ENCODE measurements around the gene TPSAB1. TPM values are rescaled to one million over a fixed set of nuclear protein-coding genes. Genes with fewer than 3 reads are reported as not detected.

TPSAB1 gene
- polyA plus RNA-seq, 3 donors, result not detected

DNA sequence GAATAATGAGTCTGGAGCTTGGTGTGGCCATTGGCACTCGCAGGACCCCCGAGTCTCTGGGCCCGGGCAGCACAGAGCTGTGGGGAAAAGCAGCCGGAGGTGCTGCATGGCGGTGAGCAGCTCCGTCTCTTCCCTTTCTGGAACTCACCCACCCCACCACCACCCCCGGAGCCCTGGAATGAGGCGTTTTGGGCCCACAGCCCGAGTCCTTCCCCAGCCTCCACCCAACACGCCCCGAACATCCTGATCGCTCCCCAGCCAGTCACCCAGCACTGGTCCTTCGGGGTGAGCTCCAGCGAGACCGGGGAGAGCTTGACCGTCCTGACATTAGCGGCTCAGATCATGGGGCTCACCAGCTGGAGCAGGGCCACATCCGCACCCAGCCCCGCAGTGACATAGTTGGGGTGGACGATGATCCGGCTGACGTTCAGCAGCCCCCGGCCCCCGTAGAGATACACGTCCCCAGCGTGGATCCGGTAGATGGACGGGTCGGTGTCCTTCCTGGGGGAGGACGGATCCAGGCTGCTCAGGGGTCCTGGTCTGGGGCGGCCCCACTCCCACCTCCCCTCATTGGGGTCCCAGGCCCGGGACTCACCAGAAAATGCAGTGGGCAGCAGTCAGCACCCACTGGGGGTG, 21.8 kb downstream of the TPSAB1 start:
- Mint-ChIP-seq H3K36me3 (no peaks in the 10 kb centered on the region), H3K27ac (no peak overlapping the region), H3K9me3 (peaks cover 3 to 12% (median 6%) of the 10 kb centered on the region in 7 donors), H3K27me3 (ENCODE audit: low read depth in 3 of 3) (peaks cover 27 to 47% (median 35%) of the 10 kb centered on the region in 3 donors), H3K4me3 (peak overlapping the region in 1 of 2 donors; percentile 39), H3K4me1 (peaks cover 4% of the 10 kb centered on the region)
- Histone ChIP-seq H3K9me3 (replicated peaks in 1 of 2; ENCODE audit: control insufficient read depth in 1 of 2, insufficient read depth in 1 of 2, low read length in 2 of 2) (no peaks in the 10 kb centered on the region), H3K4me2 (replicated peaks; ENCODE audit: extremely low read depth, low read length, poor library complexity, severe bottlenecking) (no peak overlapping the region), H3K36me3 (replicated peaks in 1 of 2; ENCODE audit: control insufficient read depth in 1 of 2, insufficient read depth in 2 of 2, low read length in 2 of 2) (no peaks in the 10 kb centered on the region), H3K27ac (ENCODE audit: low read depth in 1 of 2, low read length in 2 of 2) (no peak overlapping the region), H3K79me2 (ENCODE audit: insufficient read depth, low read length) (no peaks in the 10 kb centered on the region), H3K9ac (ENCODE audit: insufficient read depth, low read length, poor library complexity, severe bottlenecking) (no peak overlapping the region), H3K4me1 (ENCODE audit: control insufficient read depth in 1 of 2, insufficient read depth in 2 of 2, low read length in 2 of 2) (no peaks in the 10 kb centered on the region), H3K4me3 (replicated peaks in 1 of 3; ENCODE audit: low read depth in 2 of 3, low read length in 3 of 3) (no peak overlapping the region), H4K20me1 (ENCODE audit: insufficient read depth, low read length) (no peaks in the 10 kb centered on the region), H3K27me3 (ENCODE audit: control insufficient read depth in 2 of 2, insufficient read depth in 2 of 2, low read length in 2 of 2) (peaks cover 0 to 41% of the 10 kb centered on the region in 2 donors), H2AFZ (ENCODE audit: insufficient read depth, low read depth, low read length, poor library complexity, severe bottlenecking) (no peak overlapping the region)
- TF ChIP-seq, protein P1, sequence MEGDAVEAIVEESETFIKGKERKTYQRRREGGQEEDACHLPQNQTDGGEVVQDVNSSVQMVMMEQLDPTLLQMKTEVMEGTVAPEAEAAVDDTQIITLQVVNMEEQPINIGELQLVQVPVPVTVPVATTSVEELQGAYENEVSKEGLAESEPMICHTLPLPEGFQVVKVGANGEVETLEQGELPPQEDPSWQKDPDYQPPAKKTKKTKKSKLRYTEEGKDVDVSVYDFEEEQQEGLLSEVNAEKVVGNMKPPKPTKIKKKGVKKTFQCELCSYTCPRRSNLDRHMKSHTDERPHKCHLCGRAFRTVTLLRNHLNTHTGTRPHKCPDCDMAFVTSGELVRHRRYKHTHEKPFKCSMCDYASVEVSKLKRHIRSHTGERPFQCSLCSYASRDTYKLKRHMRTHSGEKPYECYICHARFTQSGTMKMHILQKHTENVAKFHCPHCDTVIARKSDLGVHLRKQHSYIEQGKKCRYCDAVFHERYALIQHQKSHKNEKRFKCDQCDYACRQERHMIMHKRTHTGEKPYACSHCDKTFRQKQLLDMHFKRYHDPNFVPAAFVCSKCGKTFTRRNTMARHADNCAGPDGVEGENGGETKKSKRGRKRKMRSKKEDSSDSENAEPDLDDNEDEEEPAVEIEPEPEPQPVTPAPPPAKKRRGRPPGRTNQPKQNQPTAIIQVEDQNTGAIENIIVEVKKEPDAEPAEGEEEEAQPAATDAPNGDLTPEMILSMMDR (IDR thresholded peaks at IDR 0.05), result no peak
- WGBS (ENCODE audit: insufficient coverage), result 90% methylated on average over 26 of the region's 32 CpGs
- intact Hi-C loops (cut with micrococcal nuclease), result loop anchor here in 1 of 2 donors (10.0 kb wide), 1 partner anchor 48 kb away; no protein-coding TSS in a partner anchor
- no peak for DNase-seq

GRCh38 chr16:1262846-1263221, 22.3 kb downstream of the TPSAB1 start:
- no peak overlapping the region for H2AFZ ChIP-seq (ENCODE audit: insufficient read depth, low read depth, low read length, poor library complexity, severe bottlenecking)
- H3K9me3 ChIP-seq (replicated peaks in 1 of 2; ENCODE audit: control insufficient read depth in 1 of 2, insufficient read depth in 1 of 2, low read length in 2 of 2), result no peaks in the 10 kb centered on the region
- Mint-ChIP-seq H3K27me3 (ENCODE audit: low read depth in 3 of 3) (peaks cover 27 to 49% (median 36%) of the 10 kb centered on the region in 3 donors), H3K36me3 (no peaks in the 10 kb centered on the region), H3K4me3 (no peak overlapping the region), H3K9me3 (peaks cover 3 to 12% (median 6%) of the 10 kb centered on the region in 7 donors), H3K27ac (no peak overlapping the region), H3K4me1 (peaks cover 4% of the 10 kb centered on the region)
- H3K9ac ChIP-seq (ENCODE audit: insufficient read depth, low read length, poor library complexity, severe bottlenecking), result no peak overlapping the region
- DNase-seq, result no peak
- intact Hi-C loops (cut with micrococcal nuclease), result loop anchor here in 1 of 2 donors (10.0 kb wide), 1 partner anchor 48 kb away; no protein-coding TSS in a partner anchor
- peaks cover 0 to 41% of the 10 kb centered on the region in 2 donors for H3K27me3 ChIP-seq (ENCODE audit: control insufficient read depth in 2 of 2, insufficient read depth in 2 of 2, low read length in 2 of 2)
- H3K4me3 ChIP-seq (replicated peaks in 1 of 3; ENCODE audit: low read depth in 2 of 3, low read length in 3 of 3), result no peak overlapping the region
- no peak overlapping the region for H3K4me2 ChIP-seq (replicated peaks; ENCODE audit: extremely low read depth, low read length, poor library complexity, severe bottlenecking)
- TF ChIP-seq, protein P1 (IDR thresholded peaks at IDR 0.05), result no peak
- H4K20me1 ChIP-seq (ENCODE audit: insufficient read depth, low read length), result no peaks in the 10 kb centered on the region
- no peak overlapping the region for H3K27ac ChIP-seq (ENCODE audit: low read depth in 1 of 2, low read length in 2 of 2)
- WGBS (ENCODE audit: insufficient coverage), result 95% methylated on average over 9 of the region's 9 CpGs
- no peaks in the 10 kb centered on the region for H3K36me3 ChIP-seq (replicated peaks in 1 of 2; ENCODE audit: control insufficient read depth in 1 of 2, insufficient read depth in 2 of 2, low read length in 2 of 2)
- H3K79me2 ChIP-seq (ENCODE audit: insufficient read depth, low read length), result no peaks in the 10 kb centered on the region
- H3K4me1 ChIP-seq (ENCODE audit: control insufficient read depth in 1 of 2, insufficient read depth in 2 of 2, low read length in 2 of 2), result no peaks in the 10 kb centered on the region
